NCI-H2227 treated with DMSO at 0.1 percent for 48 hours (cell line): ENCODE results near the gene TRIM37.

Experiments
- DNase-seq: peaks from one replicate; lab custom pipeline; 2025; lab: John Stamatoyannopoulos, UW

TRIM37 gene

GRCh38 chr17:58932956-58933355 is 173.7 kb downstream of the TRIM37 start:
- no peak for DNase-seq
